Hindlimb muscle (tissue), 1 donor: ENCODE data around the gene TANGO2. TPM values are rescaled to one million over a fixed set of nuclear protein-coding genes. Genes with fewer than 3 reads are reported as not detected.

Experiments
- DNase-seq: peaks from one replicate; pipeline ENCODE4 v3.0.0-alpha.2; 2013
- polyA plus RNA-seq: library from polyadenylated mRNA; unstranded; fragments of 120-200 nt; gene quantifications from one replicate; pipeline ENCODE4 v1.2.1, GENCODE V29; 2013; ENCODE audit not compliant: insufficient read length

Gene TANGO2
- polyA plus RNA-seq, 1 donor, result 12.6 TPM

GRCh38 chr22:19996694-19997384 is 24.1 kb upstream of the TANGO2 start:
- DNase-seq, result no peak

- no peak for DNase-seq
Measured at GRCh38 chr22:19997561-19998231, 23.2 kb upstream of the TANGO2 start.

GRCh38 chr22:19998232-19998951 is 22.5 kb upstream of the TANGO2 start:
- DNase-seq, result no peak

GRCh38 chr22:19998991-19999820 is 21.7 kb upstream of the TANGO2 start:
- DNase-seq, result no peak

GRCh38 chr22:20000246-20001081 is 20.4 kb upstream of the TANGO2 start:
- DNase-seq, result no peak

- no peak for DNase-seq
Measured at GRCh38 chr22:20001082-20001638, 19.8 kb upstream of the TANGO2 start.

- DNase-seq, result no peak
Measured at GRCh38 chr22:20002128-20002527, 18.8 kb upstream of the TANGO2 start.

- no peak for DNase-seq
Measured at GRCh38 chr22:20002636-20003035, 18.3 kb upstream of the TANGO2 start.

GRCh38 chr22:20003304-20003703 is 17.6 kb upstream of the TANGO2 start:
- no peak for DNase-seq

- no peak for DNase-seq
Measured at GRCh38 chr22:20004464-20004863, 16.4 kb upstream of the TANGO2 start.

- DNase-seq, result no peak
Measured at GRCh38 chr22:20008221-20008995, 12.5 kb upstream of the TANGO2 start.

GRCh38 chr22:20009018-20009491 is 11.9 kb upstream of the TANGO2 start:
- DNase-seq, result no peak

- DNase-seq, result no peak
Measured at GRCh38 chr22:20009582-20010306, 11.2 kb upstream of the TANGO2 start.

- no peak for DNase-seq
Measured at GRCh38 chr22:20010307-20011122, 10.4 kb upstream of the TANGO2 start.

GRCh38 chr22:20011123-20011992 is 9.6 kb upstream of the TANGO2 start:
- DNase-seq, result no peak

- DNase-seq, result no peak
Measured at GRCh38 chr22:20011993-20012740, 8.7 kb upstream of the TANGO2 start.

- DNase-seq, result no peak
Measured at GRCh38 chr22:20012741-20013331, 8.1 kb upstream of the TANGO2 start.
